GM18502 (cell line): Measurements from ENCODE around the gene CREB3L2.
"Not testable (repeated sequence)": the region's sequence is repeated elsewhere in the genome, so short reads cannot be mapped to it uniquely, and the experiment has no call there.

Source experiments
- ATAC-seq: cut with Tn5 transposase; IDR thresholded peaks from one replicate; pipeline ENCODE4 v1.9.1; 2021; ENCODE audit warnings: mild to moderate bottlenecking; ENCODE audit not compliant: unreplicated experiment, poor library complexity

The CREB3L2 gene

GRCh38 chr7:138001529-138002095, at the start of gene CREB3L2:
Gene CREB3L2, minus strand, starts transcription at chr7:138002086. Its CDS starts 381 bp downstream, at chr7:138001705.
- peak; percentile 38 for ATAC-seq

- no peak for ATAC-seq
Measured at GRCh38 chr7:138049505-138050116, 47.7 kb upstream of the CREB3L2 start.

- no peak for ATAC-seq
Measured at GRCh38 chr7:138047907-138048306, 46.0 kb upstream of the CREB3L2 start.

- no peak for ATAC-seq
Measured at GRCh38 chr7:138044897-138045296, 43.0 kb upstream of the CREB3L2 start.

GRCh38 chr7:138040063-138040462, 38.2 kb upstream of the CREB3L2 start:
- not testable (repeated sequence) for ATAC-seq

GRCh38 chr7:138036135-138036534, 34.2 kb upstream of the CREB3L2 start:
- ATAC-seq = no peak

GRCh38 chr7:138033241-138033640, 31.4 kb upstream of the CREB3L2 start:
- no peak for ATAC-seq

GRCh38 chr7:138032770-138033169, 30.9 kb upstream of the CREB3L2 start:
- no peak for ATAC-seq

- ATAC-seq = peak; percentile 79
Measured at GRCh38 chr7:138032186-138032585, 30.3 kb upstream of the CREB3L2 start.

GRCh38 chr7:138030679-138031351, 28.9 kb upstream of the CREB3L2 start:
- no peak for ATAC-seq

- no peak for ATAC-seq
Measured at GRCh38 chr7:138029941-138030340, 28.1 kb upstream of the CREB3L2 start.

GRCh38 chr7:138029126-138029525, 27.2 kb upstream of the CREB3L2 start:
- no peak for ATAC-seq

- no peak for ATAC-seq
Measured at GRCh38 chr7:138027100-138027499, 25.2 kb upstream of the CREB3L2 start.

GRCh38 chr7:138025215-138026186, 23.6 kb upstream of the CREB3L2 start:
- ATAC-seq = peak; percentile 44

- no peak for ATAC-seq
Measured at GRCh38 chr7:138024765-138025164, 22.9 kb upstream of the CREB3L2 start.

- ATAC-seq = no peak
Measured at GRCh38 chr7:138024343-138024691, 22.4 kb upstream of the CREB3L2 start.

- ATAC-seq = peak; percentile 81
Measured at GRCh38 chr7:138023618-138024342, 21.9 kb upstream of the CREB3L2 start.

- ATAC-seq = no peak
Measured at GRCh38 chr7:138021889-138022288, 20.0 kb upstream of the CREB3L2 start.

GRCh38 chr7:138017992-138018391, 16.1 kb upstream of the CREB3L2 start:
- ATAC-seq = no peak

- ATAC-seq = no peak
Measured at GRCh38 chr7:138015096-138015495, 13.2 kb upstream of the CREB3L2 start.
